VCaP (cell line): Measurements from ENCODE around the gene SYTL2.

Source experiments
- H3K27ac ChIP-seq: fragments of 450-650 bp; 2 replicates; pipeline ENCODE4 v1.5.1; 2017
- CTCF ChIP-seq: fragments of 450-650 bp; conservative IDR thresholded peaks from 2 replicates; pipeline ENCODE4 v1.5.1; 2017; ENCODE audit warnings: mild to moderate bottlenecking, moderate library complexity

Gene SYTL2

GRCh38 chr11:85668157-85668556 lies 142.8 kb downstream of the SYTL2 start:
- TF ChIP-seq CTCF, result no peak
- H3K27ac ChIP-seq, result no peak overlapping the region

DNA sequence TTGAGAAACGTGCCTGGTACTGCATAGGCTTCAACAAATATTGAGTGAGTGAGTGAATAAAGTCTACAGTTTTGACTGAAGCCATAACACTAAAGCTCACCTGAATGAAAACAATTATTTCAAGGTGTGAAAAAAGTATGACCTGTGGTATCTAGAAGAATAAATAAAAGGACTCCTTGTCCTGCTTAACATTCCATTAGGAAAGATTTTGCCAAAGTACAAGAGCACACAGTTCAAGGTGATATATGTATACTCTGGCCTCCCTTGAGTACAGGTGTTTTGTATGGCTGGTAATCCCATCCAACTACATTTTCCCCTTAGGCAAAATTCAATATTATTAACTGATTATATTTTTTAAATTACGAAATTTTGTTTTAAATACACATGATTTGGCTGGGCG lies 144.3 kb downstream of the SYTL2 start:
- no peak overlapping the region for H3K27ac ChIP-seq
- no peak for TF ChIP-seq CTCF

DNA sequence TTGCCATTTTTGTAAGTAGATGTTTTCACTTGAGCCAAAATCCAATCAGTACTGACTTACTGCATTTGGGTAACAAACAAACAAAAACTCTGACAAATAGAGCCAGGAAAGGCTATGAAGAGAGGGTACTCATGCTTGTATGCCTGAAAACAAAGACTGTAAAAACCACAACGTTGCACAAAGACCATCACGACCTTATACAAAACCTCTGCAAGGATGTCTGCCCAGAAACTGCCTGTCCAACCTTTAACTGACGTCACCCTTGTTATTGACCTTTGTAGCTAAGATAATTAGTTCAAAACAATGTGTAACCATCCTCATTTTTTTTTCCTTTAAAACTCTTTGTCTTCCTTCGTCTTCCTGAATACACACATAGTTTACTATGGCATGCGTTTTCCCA lies 145.2 kb downstream of the SYTL2 start:
- peak overlapping the region; percentile 98 for H3K27ac ChIP-seq
- no peak for TF ChIP-seq CTCF

GRCh38 chr11:85664615-85665481 lies 146.1 kb downstream of the SYTL2 start, which contains the start of gene CREBZF:
CREBZF (minus strand) TSS chr11:85665129; CDS start chr11:85664875, 254 bp downstream.
- TF ChIP-seq CTCF, result no peak

DNA sequence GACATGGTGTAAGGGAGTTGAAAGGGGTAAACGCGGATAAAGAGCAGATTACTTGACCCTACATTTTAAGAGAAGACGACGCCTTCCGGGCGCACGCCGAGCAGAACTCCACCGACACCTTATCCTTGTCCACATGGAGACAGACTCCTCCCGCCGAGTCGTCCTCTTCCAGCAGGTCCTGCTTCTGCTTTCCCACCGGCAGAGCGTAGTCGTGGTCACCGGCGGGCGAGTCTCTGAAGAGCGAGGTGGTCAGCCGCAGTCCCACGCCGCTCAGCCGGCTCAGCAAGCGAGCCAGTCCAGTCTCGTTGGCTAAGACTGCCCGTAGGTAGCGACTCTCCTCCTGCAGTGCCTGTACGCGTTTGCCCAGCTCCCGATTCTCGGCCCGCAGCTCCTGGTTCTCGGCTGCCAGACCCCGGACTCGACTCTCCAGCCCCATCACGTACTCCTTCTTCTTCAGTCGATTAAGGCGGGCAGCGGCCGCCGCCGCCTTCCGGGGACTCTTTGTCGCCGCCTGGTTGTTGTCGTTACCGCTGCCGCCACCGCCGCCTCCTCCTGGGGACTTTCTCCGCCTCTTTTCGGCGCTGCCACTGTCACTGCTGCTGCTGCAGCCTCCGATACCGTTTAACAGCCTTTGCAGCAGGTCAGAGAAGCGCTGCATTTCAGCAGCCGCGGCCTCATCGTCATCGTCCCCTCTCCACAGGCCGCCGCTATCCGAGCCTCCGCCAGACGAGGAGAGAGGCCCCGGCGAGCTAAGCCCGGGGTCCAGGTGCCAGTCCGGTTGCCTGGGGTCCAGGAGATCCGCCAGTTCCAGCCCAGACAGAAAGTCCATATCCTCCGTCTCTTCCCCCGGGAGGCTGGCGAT lies 147.0 kb downstream of the SYTL2 start:
- peak; percentile 79 for TF ChIP-seq CTCF
- H3K27ac ChIP-seq, result peak overlapping the region; percentile 98

More at GRCh38 chr11:85664615-85665481, 146.1 kb downstream of the SYTL2 start, which contains the start of gene CREBZF:
- peak within 1 kb of the TSS; percentile 98 for H3K27ac ChIP-seq

- H3K27ac ChIP-seq, result peak overlapping the region; percentile 98
- no peak for TF ChIP-seq CTCF
These were observed 147.7 kb downstream of the SYTL2 start for GRCh38 chr11:85663080-85663752.
